HG02840 (cell line): ENCODE results near the gene TMEM51.

ENCODE experiments used
- ATAC-seq: cut with Tn5 transposase; IDR thresholded peaks from one replicate; pipeline ENCODE4 v1.9.1; 2021; ENCODE audit warnings: mild to moderate bottlenecking, moderate library complexity, moderate number of reproducible peaks; ENCODE audit not compliant: unreplicated experiment, low FRiP score

Gene TMEM51

GRCh38 chr1:15261155-15262002, 107.8 kb downstream of the TMEM51 start:
- no peak for ATAC-seq

- ATAC-seq: no peak
These were observed 108.4 kb downstream of the TMEM51 start for GRCh38 chr1:15262003-15262377.

- no peak for ATAC-seq
These were observed 109.2 kb downstream of the TMEM51 start for GRCh38 chr1:15262706-15263105.

- ATAC-seq: no peak
These were observed 111.2 kb downstream of the TMEM51 start for GRCh38 chr1:15264769-15265168.
